ENCODE results near the gene RGS21. TPM values are rescaled to one million over a fixed set of nuclear protein-coding genes. Genes with fewer than 3 reads are reported as not detected.
A peak's percentile ranks its signal among the peaks of the same experiment; 100 is the strongest.

RGS21 gene
- polyA plus RNA-seq, 1 donor: 0.04 TPM

- Histone ChIP-seq H3K4me1 (ENCODE audit: control insufficient read depth, insufficient read depth, low read length) (no peaks in the 10 kb centered on the region), H3K36me3 (ENCODE audit: control insufficient read depth, insufficient read depth, low read length) (no peaks in the 10 kb centered on the region), H3K4me3 (ENCODE audit: low read length) (no peak overlapping the region), H3K9me3 (ENCODE audit: control insufficient read depth, low read depth, low read length) (peaks cover 3% of the 10 kb centered on the region), H3K27me3 (ENCODE audit: control insufficient read depth, insufficient read depth, low read length) (no peaks in the 10 kb centered on the region), H3K27ac (ENCODE audit: low read length) (no peak overlapping the region)
- no peak for DNase-seq
- 95% methylated on average over 4 of the region's 6 CpGs for WGBS (ENCODE audit: insufficient coverage, low lambda C conversion rate)
Measured at GRCh38 chr1:192342842-192343241, 26.1 kb downstream of the RGS21 start.

- Histone ChIP-seq H3K36me3 (ENCODE audit: control insufficient read depth, insufficient read depth, low read length) (no peaks in the 10 kb centered on the region), H3K9me3 (ENCODE audit: control insufficient read depth, low read depth, low read length) (peaks cover 3% of the 10 kb centered on the region), H3K27me3 (ENCODE audit: control insufficient read depth, insufficient read depth, low read length) (no peaks in the 10 kb centered on the region), H3K4me1 (ENCODE audit: control insufficient read depth, insufficient read depth, low read length) (no peaks in the 10 kb centered on the region), H3K4me3 (ENCODE audit: low read length) (no peak overlapping the region), H3K27ac (ENCODE audit: low read length) (no peak overlapping the region)
- no peak for DNase-seq
- WGBS (ENCODE audit: insufficient coverage, low lambda C conversion rate): 100% methylated on average over 1 of the region's 3 CpGs
Measured at GRCh38 chr1:192343344-192343743, 26.6 kb downstream of the RGS21 start.

- Histone ChIP-seq H3K4me1 (ENCODE audit: control insufficient read depth, insufficient read depth, low read length) (peaks cover 4% of the 10 kb centered on the region), H3K27me3 (ENCODE audit: control insufficient read depth, insufficient read depth, low read length) (no peaks in the 10 kb centered on the region), H3K9me3 (ENCODE audit: control insufficient read depth, low read depth, low read length) (no peaks in the 10 kb centered on the region), H3K36me3 (ENCODE audit: control insufficient read depth, insufficient read depth, low read length) (no peaks in the 10 kb centered on the region), H3K27ac (ENCODE audit: low read length) (no peak overlapping the region), H3K4me3 (ENCODE audit: low read length) (no peak overlapping the region)
- WGBS (ENCODE audit: insufficient coverage, low lambda C conversion rate): 100% methylated on average over 1 of the region's 1 CpG
- DNase-seq: no peak
Measured at GRCh38 chr1:192349314-192349713, 32.5 kb downstream of the RGS21 start.

GRCh38 chr1:192350356-192350755, 33.6 kb downstream of the RGS21 start:
- no peak overlapping the region for H3K27ac ChIP-seq (ENCODE audit: low read length)
- H3K36me3 ChIP-seq (ENCODE audit: control insufficient read depth, insufficient read depth, low read length): no peaks in the 10 kb centered on the region
- no peaks in the 10 kb centered on the region for H3K27me3 ChIP-seq (ENCODE audit: control insufficient read depth, insufficient read depth, low read length)
- WGBS (ENCODE audit: insufficient coverage, low lambda C conversion rate): no CpG with 5 or more reads among the region's 3 CpGs
- peaks cover 4% of the 10 kb centered on the region for H3K4me1 ChIP-seq (ENCODE audit: control insufficient read depth, insufficient read depth, low read length)
- H3K9me3 ChIP-seq (ENCODE audit: control insufficient read depth, low read depth, low read length): no peaks in the 10 kb centered on the region
- no peak overlapping the region for H3K4me3 ChIP-seq (ENCODE audit: low read length)
- DNase-seq: peak; percentile 18 to 58

- Histone ChIP-seq H3K4me1 (ENCODE audit: control insufficient read depth, insufficient read depth, low read length) (peaks cover 4% of the 10 kb centered on the region), H3K27ac (ENCODE audit: low read length) (no peak overlapping the region), H3K27me3 (ENCODE audit: control insufficient read depth, insufficient read depth, low read length) (no peaks in the 10 kb centered on the region), H3K4me3 (ENCODE audit: low read length) (no peak overlapping the region), H3K36me3 (ENCODE audit: control insufficient read depth, insufficient read depth, low read length) (no peaks in the 10 kb centered on the region), H3K9me3 (ENCODE audit: control insufficient read depth, low read depth, low read length) (no peaks in the 10 kb centered on the region)
- DNase-seq: no peak
Measured at GRCh38 chr1:192351550-192351949, 34.8 kb downstream of the RGS21 start.

GRCh38 chr1:192357924-192358323, 41.1 kb downstream of the RGS21 start:
- H3K4me3 ChIP-seq (ENCODE audit: low read length): no peak overlapping the region
- H3K27ac ChIP-seq (ENCODE audit: low read length): no peak overlapping the region
- no peaks in the 10 kb centered on the region for H3K27me3 ChIP-seq (ENCODE audit: control insufficient read depth, insufficient read depth, low read length)
- no peaks in the 10 kb centered on the region for H3K9me3 ChIP-seq (ENCODE audit: control insufficient read depth, low read depth, low read length)
- WGBS (ENCODE audit: insufficient coverage, low lambda C conversion rate): 75% methylated on average over 3 of the region's 4 CpGs
- no peak for DNase-seq
- no peaks in the 10 kb centered on the region for H3K4me1 ChIP-seq (ENCODE audit: control insufficient read depth, insufficient read depth, low read length)
- no peaks in the 10 kb centered on the region for H3K36me3 ChIP-seq (ENCODE audit: control insufficient read depth, insufficient read depth, low read length)

GRCh38 chr1:192358402-192358801, 41.6 kb downstream of the RGS21 start:
- H3K4me1 ChIP-seq (ENCODE audit: control insufficient read depth, insufficient read depth, low read length): no peaks in the 10 kb centered on the region
- no peaks in the 10 kb centered on the region for H3K36me3 ChIP-seq (ENCODE audit: control insufficient read depth, insufficient read depth, low read length)
- no peaks in the 10 kb centered on the region for H3K27me3 ChIP-seq (ENCODE audit: control insufficient read depth, insufficient read depth, low read length)
- H3K27ac ChIP-seq (ENCODE audit: low read length): no peak overlapping the region
- no peaks in the 10 kb centered on the region for H3K9me3 ChIP-seq (ENCODE audit: control insufficient read depth, low read depth, low read length)
- no peak overlapping the region for H3K4me3 ChIP-seq (ENCODE audit: low read length)
- WGBS (ENCODE audit: insufficient coverage, low lambda C conversion rate): 100% methylated on average over 3 of the region's 3 CpGs
- no peak for DNase-seq

- no CpG with 5 or more reads among the region's 1 CpG for WGBS (ENCODE audit: insufficient coverage, low lambda C conversion rate)
- H3K4me1 ChIP-seq (ENCODE audit: control insufficient read depth, insufficient read depth, low read length): no peaks in the 10 kb centered on the region
- H3K9me3 ChIP-seq (ENCODE audit: control insufficient read depth, low read depth, low read length): no peaks in the 10 kb centered on the region
- H3K4me3 ChIP-seq (ENCODE audit: low read length): no peak overlapping the region
- H3K27ac ChIP-seq (ENCODE audit: low read length): no peak overlapping the region
- no peaks in the 10 kb centered on the region for H3K27me3 ChIP-seq (ENCODE audit: control insufficient read depth, insufficient read depth, low read length)
- no peaks in the 10 kb centered on the region for H3K36me3 ChIP-seq (ENCODE audit: control insufficient read depth, insufficient read depth, low read length)
- no peak for DNase-seq
Measured at GRCh38 chr1:192358822-192359221, 42.0 kb downstream of the RGS21 start.

GRCh38 chr1:192363177-192363576, 46.4 kb downstream of the RGS21 start:
- H3K36me3 ChIP-seq (ENCODE audit: control insufficient read depth, insufficient read depth, low read length): no peaks in the 10 kb centered on the region
- H3K4me3 ChIP-seq (ENCODE audit: low read length): no peak overlapping the region
- no peaks in the 10 kb centered on the region for H3K4me1 ChIP-seq (ENCODE audit: control insufficient read depth, insufficient read depth, low read length)
- H3K27me3 ChIP-seq (ENCODE audit: control insufficient read depth, insufficient read depth, low read length): no peaks in the 10 kb centered on the region
- no peaks in the 10 kb centered on the region for H3K9me3 ChIP-seq (ENCODE audit: control insufficient read depth, low read depth, low read length)
- no peak overlapping the region for H3K27ac ChIP-seq (ENCODE audit: low read length)
- DNase-seq: no peak

- no peak for DNase-seq
- Histone ChIP-seq H3K27me3 (ENCODE audit: control insufficient read depth, insufficient read depth, low read length) (no peaks in the 10 kb centered on the region), H3K4me3 (ENCODE audit: low read length) (no peak overlapping the region), H3K9me3 (ENCODE audit: control insufficient read depth, low read depth, low read length) (no peaks in the 10 kb centered on the region), H3K36me3 (ENCODE audit: control insufficient read depth, insufficient read depth, low read length) (no peaks in the 10 kb centered on the region), H3K27ac (ENCODE audit: low read length) (no peak overlapping the region), H3K4me1 (ENCODE audit: control insufficient read depth, insufficient read depth, low read length) (no peaks in the 10 kb centered on the region)
- 90% methylated on average over 2 of the region's 3 CpGs for WGBS (ENCODE audit: insufficient coverage, low lambda C conversion rate)
Measured at GRCh38 chr1:192367436-192367835, 50.6 kb downstream of the RGS21 start.

- no CpG with 5 or more reads among the region's 2 CpGs for WGBS (ENCODE audit: insufficient coverage, low lambda C conversion rate)
Measured at GRCh38 chr1:192375306-192375705, 58.5 kb downstream of the RGS21 start.

More at GRCh38 chr1:192375306-192375705, 58.5 kb downstream of the RGS21 start:
- H3K36me3 ChIP-seq (ENCODE audit: control insufficient read depth, insufficient read depth, low read length): no peaks in the 10 kb centered on the region
- H3K27ac ChIP-seq (ENCODE audit: low read length): no peak overlapping the region
- H3K4me1 ChIP-seq (ENCODE audit: control insufficient read depth, insufficient read depth, low read length): no peaks in the 10 kb centered on the region
- no peaks in the 10 kb centered on the region for H3K27me3 ChIP-seq (ENCODE audit: control insufficient read depth, insufficient read depth, low read length)
- no peaks in the 10 kb centered on the region for H3K9me3 ChIP-seq (ENCODE audit: control insufficient read depth, low read depth, low read length)
- no peak for DNase-seq
- H3K4me3 ChIP-seq (ENCODE audit: low read length): no peak overlapping the region
